ENCODE data around the gene RGS19. TPM values are rescaled to one million over a fixed set of nuclear protein-coding genes. Genes with fewer than 3 reads are reported as not detected.
"Not testable (repeated sequence)": the region's sequence is repeated elsewhere in the genome, so short reads cannot be mapped to it uniquely, and the experiment has no call there.

The RGS19 gene
- total RNA-seq, 4 donors from 2014 or later = 7.4 to 14.4 (median 11.0) TPM

DNA sequence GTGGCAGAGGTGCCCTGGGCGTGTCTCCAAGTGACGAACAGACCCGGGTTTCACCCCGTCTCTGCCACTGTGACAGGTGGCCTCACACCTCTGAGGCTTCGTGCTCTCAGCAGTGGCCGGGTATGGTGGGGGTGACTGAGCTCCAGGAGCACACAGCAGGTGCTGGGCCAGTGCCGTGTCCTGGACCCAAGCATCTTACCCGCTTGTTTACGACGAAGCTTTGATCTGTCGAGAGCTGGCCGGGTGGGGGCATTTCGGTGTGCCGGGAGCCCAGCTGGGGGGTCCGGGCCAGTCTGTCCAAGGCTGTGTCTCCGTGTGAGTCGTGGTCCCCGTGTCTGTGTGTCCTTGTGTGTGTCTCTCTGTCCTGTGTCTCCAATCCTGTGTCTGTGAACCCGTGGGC, 12.0 kb upstream of the RGS19 start:
- WGBS, 2 donors = 67 to 69% methylated on average over 1 to 6 of the region's 19 CpGs
- intact Hi-C loops (cut with DNase I) = no loop called here
- no peak for DNase-seq
- no peaks in the 10 kb centered on the region for H3K9me3 ChIP-seq
- no peak overlapping the region for H3K4me3 ChIP-seq
- peaks cover 0 to 13% (median 0%) of the 10 kb centered on the region in 3 donors for H3K4me1 ChIP-seq
- TF ChIP-seq, protein P1, sequence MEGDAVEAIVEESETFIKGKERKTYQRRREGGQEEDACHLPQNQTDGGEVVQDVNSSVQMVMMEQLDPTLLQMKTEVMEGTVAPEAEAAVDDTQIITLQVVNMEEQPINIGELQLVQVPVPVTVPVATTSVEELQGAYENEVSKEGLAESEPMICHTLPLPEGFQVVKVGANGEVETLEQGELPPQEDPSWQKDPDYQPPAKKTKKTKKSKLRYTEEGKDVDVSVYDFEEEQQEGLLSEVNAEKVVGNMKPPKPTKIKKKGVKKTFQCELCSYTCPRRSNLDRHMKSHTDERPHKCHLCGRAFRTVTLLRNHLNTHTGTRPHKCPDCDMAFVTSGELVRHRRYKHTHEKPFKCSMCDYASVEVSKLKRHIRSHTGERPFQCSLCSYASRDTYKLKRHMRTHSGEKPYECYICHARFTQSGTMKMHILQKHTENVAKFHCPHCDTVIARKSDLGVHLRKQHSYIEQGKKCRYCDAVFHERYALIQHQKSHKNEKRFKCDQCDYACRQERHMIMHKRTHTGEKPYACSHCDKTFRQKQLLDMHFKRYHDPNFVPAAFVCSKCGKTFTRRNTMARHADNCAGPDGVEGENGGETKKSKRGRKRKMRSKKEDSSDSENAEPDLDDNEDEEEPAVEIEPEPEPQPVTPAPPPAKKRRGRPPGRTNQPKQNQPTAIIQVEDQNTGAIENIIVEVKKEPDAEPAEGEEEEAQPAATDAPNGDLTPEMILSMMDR (IDR thresholded peaks at IDR 0.05) = no peak
- TF ChIP-seq POLR2A (IDR thresholded peaks at IDR 0.05) = no peak
- H3K27ac ChIP-seq = no peak overlapping the region
- no peaks in the 10 kb centered on the region for H3K36me3 ChIP-seq
- H3K27me3 ChIP-seq = peaks cover 0 to 59% (median 0%) of the 10 kb centered on the region in 4 donors

DNA sequence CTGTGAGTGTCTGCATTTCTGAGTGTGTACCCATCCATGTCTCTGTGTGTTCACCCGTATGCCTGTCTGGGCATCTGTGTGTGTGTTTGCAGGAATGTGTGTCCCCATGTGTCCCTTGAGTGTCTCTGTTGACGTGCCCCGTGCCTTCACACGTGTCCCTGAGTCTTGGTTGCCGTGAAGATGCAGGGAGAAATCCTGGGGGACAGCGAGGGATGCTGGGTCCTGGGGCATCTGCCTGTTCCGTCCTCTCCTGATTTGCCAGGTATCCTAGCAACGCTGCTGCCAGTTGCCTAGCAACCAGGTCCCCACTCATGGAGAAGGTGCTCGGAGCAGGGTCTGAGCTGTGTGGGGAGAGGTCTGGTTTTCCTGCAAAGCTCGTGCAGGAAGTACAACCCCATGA, 10.8 kb upstream of the RGS19 start:
- TF ChIP-seq, protein P1 (IDR thresholded peaks at IDR 0.05) = no peak
- no peak for TF ChIP-seq POLR2A (IDR thresholded peaks at IDR 0.05)
- intact Hi-C loops (cut with DNase I) = no loop called here

DNA sequence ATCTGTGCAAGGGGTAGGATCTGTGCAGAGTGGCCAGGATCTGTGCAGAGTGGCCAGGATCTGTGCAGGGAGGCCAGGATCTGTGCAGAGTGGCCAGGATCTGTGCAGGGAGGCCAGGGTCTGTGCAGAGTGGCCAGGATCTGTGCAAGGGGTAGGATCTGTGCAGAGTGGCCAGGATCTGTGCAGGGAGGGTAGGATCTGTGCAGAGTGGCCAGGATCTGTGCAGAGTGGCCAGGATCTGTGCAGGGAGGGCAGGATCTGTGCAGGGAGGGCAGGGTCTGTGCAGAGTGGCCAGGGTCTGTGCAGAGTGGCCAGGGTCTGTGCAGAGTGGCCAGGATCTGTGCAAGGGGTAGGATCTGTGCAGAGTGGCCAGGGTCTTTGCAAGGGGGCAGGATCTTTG, 9.3 kb upstream of the RGS19 start:
- H3K36me3 ChIP-seq; DNase-seq; H3K4me3 ChIP-seq; H3K27ac ChIP-seq; H3K9me3 ChIP-seq; intact Hi-C loops (cut with DNase I): not testable (repeated sequence)
- peaks cover 0 to 75% (median 9%) of the 10 kb centered on the region in 4 donors for H3K27me3 ChIP-seq
- H3K4me1 ChIP-seq = peaks cover 8 to 28% (median 10%) of the 10 kb centered on the region in 3 donors

More for the DNA sequence above, 10.8 kb upstream of the RGS19 start:
- H3K9me3 ChIP-seq = no peaks in the 10 kb centered on the region
- peaks cover 0 to 59% (median 1%) of the 10 kb centered on the region in 4 donors for H3K27me3 ChIP-seq
- no peak for DNase-seq
- no peak overlapping the region for H3K4me3 ChIP-seq
- peaks cover 0 to 13% (median 0%) of the 10 kb centered on the region in 3 donors for H3K4me1 ChIP-seq
- H3K27ac ChIP-seq = no peak overlapping the region
- no peaks in the 10 kb centered on the region for H3K36me3 ChIP-seq
- 40 to 45% methylated on average over 1 to 6 of the region's 10 CpGs for WGBS, 2 donors

DNA sequence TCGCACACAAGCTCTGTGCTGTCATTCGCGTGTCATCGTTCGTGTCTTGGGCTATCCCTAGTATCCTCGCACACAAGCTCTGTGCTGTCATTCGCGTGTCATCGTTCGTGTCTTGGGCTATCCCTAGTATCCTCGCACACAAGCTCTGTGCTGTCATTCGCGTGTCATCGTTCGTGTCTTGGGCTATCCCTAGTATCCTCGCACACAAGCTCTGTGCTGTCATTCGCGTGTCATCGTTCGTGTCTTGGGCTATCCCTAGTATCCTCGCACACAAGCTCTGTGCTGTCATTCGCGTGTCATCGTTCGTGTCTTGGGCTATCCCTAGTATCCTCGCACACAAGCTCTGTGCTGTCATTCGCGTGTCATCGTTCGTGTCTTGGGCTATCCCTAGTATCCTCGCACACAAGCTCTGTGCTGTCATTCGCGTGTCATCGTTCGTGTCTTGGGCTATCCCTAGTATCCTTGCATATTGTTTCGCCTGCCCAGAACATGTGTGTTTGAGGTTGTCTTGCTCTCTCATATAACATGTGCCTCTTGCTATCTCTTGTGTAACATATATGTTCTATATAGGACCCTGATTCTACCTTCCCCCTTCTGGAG, 8.0 kb upstream of the RGS19 start:
- H3K4me1 ChIP-seq = peaks cover 14 to 33% (median 15%) of the 10 kb centered on the region in 3 donors
- H3K27me3 ChIP-seq = peaks cover 0 to 78% (median 9%) of the 10 kb centered on the region in 4 donors
- H3K27ac ChIP-seq; intact Hi-C loops (cut with DNase I); H3K4me3 ChIP-seq; DNase-seq; H3K9me3 ChIP-seq; H3K36me3 ChIP-seq: not testable (repeated sequence)
- WGBS, 2 donors = 60 to 90% methylated on average over 2 of the region's 36 CpGs

DNA sequence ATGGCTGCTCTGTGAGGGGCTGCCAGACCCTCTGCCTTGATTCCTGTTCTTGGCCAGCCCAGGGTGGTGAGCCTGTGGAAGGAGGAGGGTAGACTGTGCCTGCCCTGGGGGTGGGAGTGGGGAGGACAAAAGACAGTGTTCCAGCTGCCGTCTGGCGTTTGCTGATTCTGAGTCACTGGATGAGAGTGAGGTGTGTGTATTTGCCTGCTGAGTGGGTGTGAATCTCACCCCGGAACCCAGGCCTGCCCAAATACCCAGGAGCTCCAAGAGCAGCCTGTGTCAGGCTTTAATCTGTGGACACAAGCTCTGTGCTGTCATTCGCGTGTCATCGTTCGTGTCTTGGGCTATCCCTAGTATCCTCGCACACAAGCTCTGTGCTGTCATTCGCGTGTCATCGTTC, 7.5 kb upstream of the RGS19 start:
- H3K4me3 ChIP-seq = no peak overlapping the region
- peaks cover 14 to 33% (median 15%) of the 10 kb centered on the region in 3 donors for H3K4me1 ChIP-seq
- no peaks in the 10 kb centered on the region for H3K9me3 ChIP-seq
- H3K36me3 ChIP-seq = no peaks in the 10 kb centered on the region
- H3K27ac ChIP-seq = no peak overlapping the region
- intact Hi-C loops (cut with DNase I) = no loop called here
- H3K27me3 ChIP-seq = peaks cover 0 to 81% (median 9%) of the 10 kb centered on the region in 4 donors
- no peak for DNase-seq
- TF ChIP-seq, protein P1 (IDR thresholded peaks at IDR 0.05) = no peak
- TF ChIP-seq POLR2A (IDR thresholded peaks at IDR 0.05) = no peak
- WGBS, 2 donors = 56 to 74% methylated on average over 7 to 11 of the region's 11 CpGs

DNA sequence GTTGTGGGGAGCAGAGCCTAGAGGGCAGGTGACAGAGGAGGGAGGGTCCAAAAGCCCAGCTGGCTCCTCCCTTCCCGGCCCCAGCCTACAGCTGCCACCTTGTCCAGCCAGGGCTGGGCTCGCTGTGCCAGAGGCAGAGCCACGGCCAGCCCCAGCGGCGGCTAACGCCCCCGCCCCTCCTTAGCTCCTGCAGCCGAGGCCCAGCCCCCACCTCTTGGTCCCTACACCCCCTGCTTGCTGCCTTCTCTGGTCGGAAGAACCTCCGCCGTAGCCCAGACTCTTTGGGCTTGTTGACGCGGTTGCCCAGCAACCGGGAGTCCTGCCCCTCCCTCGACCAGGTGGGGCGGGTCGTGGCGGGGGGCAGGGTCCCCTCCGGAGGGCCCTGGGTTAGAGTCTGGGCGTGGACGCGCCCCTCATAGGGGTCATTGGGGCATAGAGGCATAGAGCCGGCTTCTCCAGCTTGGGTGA, 5.4 kb upstream of the RGS19 start:
- TF ChIP-seq POLR2A (IDR thresholded peaks at IDR 0.05) = no peak
- TF ChIP-seq, protein P1 (IDR thresholded peaks at IDR 0.05) = no peak
- H3K36me3 ChIP-seq = no peaks in the 10 kb centered on the region
- 0% methylated on average over 3 of the region's 23 CpGs; no CpG with 5 or more reads in 1 of the 2 donors for WGBS, 2 donors

More for the DNA sequence above, 5.4 kb upstream of the RGS19 start:
- intact Hi-C loops (cut with DNase I) = no loop called here
- no peak overlapping the region for H3K27ac ChIP-seq
- peaks cover 0 to 77% (median 9%) of the 10 kb centered on the region in 4 donors for H3K27me3 ChIP-seq
- H3K4me3 ChIP-seq = no peak overlapping the region
- H3K9me3 ChIP-seq = no peaks in the 10 kb centered on the region
- H3K4me1 ChIP-seq = peaks cover 14 to 49% (median 15%) of the 10 kb centered on the region in 3 donors
- no peak for DNase-seq

Data from esophagus squamous epithelium (tissue), 5 donors.